Upper lobe of right lung (tissue), 1 donor: ENCODE results near the gene FUBP3. TPM values are rescaled to one million over a fixed set of nuclear protein-coding genes. Genes with fewer than 3 reads are reported as not detected.

Experiments
- ATAC-seq: fragments of 200-7000 bp; cut with Tn5 transposase; one replicate; pipeline ENCODE4 v1.9.1; 2020; ENCODE audit warnings: mild to moderate bottlenecking, moderate library complexity
- DNase-seq: peaks from one replicate; pipeline ENCODE4 v3.0.0-alpha.2; 2020
- H3K27ac ChIP-seq: fragments of 200-600 bp; one replicate; pipeline ENCODE4 v1.8.0; 2022
- H3K27me3 ChIP-seq: fragments of 200-600 bp; one replicate; pipeline ENCODE4 v1.8.0; 2022; ENCODE audit warnings: mild to moderate bottlenecking
- H3K36me3 ChIP-seq: fragments of 200-600 bp; one replicate; pipeline ENCODE4 v1.8.0; 2022
- H3K4me1 ChIP-seq: fragments of 200-600 bp; one replicate; pipeline ENCODE4 v1.8.0; 2022
- H3K4me3 ChIP-seq: fragments of 200-600 bp; one replicate; pipeline ENCODE4 v1.8.0; 2022; ENCODE audit warnings: mild to moderate bottlenecking
- H3K9me3 ChIP-seq: fragments of 200-600 bp; one replicate; pipeline ENCODE4 v1.8.0; 2022
- intact Hi-C: fragments of 100-400 bp; cut with DNase I; formaldehyde crosslinking; loops from one replicate; pipeline ENCODE4 v1.11.0; 2022
- total RNA-seq: library from RNA; stranded (reverse); fragmentation: NEBNext Ultra II Directional; extraction: Animal tissue kit (Norgen Biotek cat#: 25700); gene quantifications from one replicate; pipeline ENCODE4 v1.2.1, GENCODE V29; 2021
- TF ChIP-seq, protein P1 (sequence below): fragments of 200-600 bp; IDR thresholded peaks from one replicate; pipeline ENCODE4 v1.8.0; 2022; ENCODE audit warnings: antibody characterized with exemption
- donor health status: DM: no; HTN: yes; CAD: no; lungs with severe emphysema.

The FUBP3 gene
- total RNA-seq, 1 donor from 2014 or later: 39.7 TPM

- no peak overlapping the region for H3K27ac ChIP-seq
- peaks cover 100% of the 10 kb centered on the region for H3K27me3 ChIP-seq
- H3K4me3 ChIP-seq: no peak overlapping the region
- intact Hi-C loops: no loop called here
- no peak for ATAC-seq
- no peaks in the 10 kb centered on the region for H3K9me3 ChIP-seq
- H3K36me3 ChIP-seq: no peaks in the 10 kb centered on the region
- TF ChIP-seq, protein P1, sequence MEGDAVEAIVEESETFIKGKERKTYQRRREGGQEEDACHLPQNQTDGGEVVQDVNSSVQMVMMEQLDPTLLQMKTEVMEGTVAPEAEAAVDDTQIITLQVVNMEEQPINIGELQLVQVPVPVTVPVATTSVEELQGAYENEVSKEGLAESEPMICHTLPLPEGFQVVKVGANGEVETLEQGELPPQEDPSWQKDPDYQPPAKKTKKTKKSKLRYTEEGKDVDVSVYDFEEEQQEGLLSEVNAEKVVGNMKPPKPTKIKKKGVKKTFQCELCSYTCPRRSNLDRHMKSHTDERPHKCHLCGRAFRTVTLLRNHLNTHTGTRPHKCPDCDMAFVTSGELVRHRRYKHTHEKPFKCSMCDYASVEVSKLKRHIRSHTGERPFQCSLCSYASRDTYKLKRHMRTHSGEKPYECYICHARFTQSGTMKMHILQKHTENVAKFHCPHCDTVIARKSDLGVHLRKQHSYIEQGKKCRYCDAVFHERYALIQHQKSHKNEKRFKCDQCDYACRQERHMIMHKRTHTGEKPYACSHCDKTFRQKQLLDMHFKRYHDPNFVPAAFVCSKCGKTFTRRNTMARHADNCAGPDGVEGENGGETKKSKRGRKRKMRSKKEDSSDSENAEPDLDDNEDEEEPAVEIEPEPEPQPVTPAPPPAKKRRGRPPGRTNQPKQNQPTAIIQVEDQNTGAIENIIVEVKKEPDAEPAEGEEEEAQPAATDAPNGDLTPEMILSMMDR: no peak
- H3K4me1 ChIP-seq: peaks cover 52% of the 10 kb centered on the region
- DNase-seq: no peak
Observed at GRCh38 chr9:130662970-130663257, 83.5 kb downstream of the FUBP3 start.

- TF ChIP-seq, protein P1: no peak
- Histone ChIP-seq H3K9me3 (no peaks in the 10 kb centered on the region), H3K36me3 (no peaks in the 10 kb centered on the region), H3K27ac (no peak overlapping the region), H3K4me1 (peaks cover 52% of the 10 kb centered on the region), H3K27me3 (peaks cover 100% of the 10 kb centered on the region), H3K4me3 (no peak overlapping the region)
- ATAC-seq (no peak), DNase-seq (no peak)
- intact Hi-C loops: no loop called here
Observed at GRCh38 chr9:130663258-130663976, 84.0 kb downstream of the FUBP3 start.

GRCh38 chr9:130663977-130664250 lies 84.5 kb downstream of the FUBP3 start:
- TF ChIP-seq, protein P1: no peak
- H3K4me3 ChIP-seq: no peak overlapping the region
- peaks cover 52% of the 10 kb centered on the region for H3K4me1 ChIP-seq
- no peak overlapping the region for H3K27ac ChIP-seq
- peaks cover 97% of the 10 kb centered on the region for H3K27me3 ChIP-seq
- DNase-seq (no peak), ATAC-seq (no peak)
- intact Hi-C loops: no loop called here
- H3K36me3 ChIP-seq: no peaks in the 10 kb centered on the region
- no peaks in the 10 kb centered on the region for H3K9me3 ChIP-seq

DNA sequence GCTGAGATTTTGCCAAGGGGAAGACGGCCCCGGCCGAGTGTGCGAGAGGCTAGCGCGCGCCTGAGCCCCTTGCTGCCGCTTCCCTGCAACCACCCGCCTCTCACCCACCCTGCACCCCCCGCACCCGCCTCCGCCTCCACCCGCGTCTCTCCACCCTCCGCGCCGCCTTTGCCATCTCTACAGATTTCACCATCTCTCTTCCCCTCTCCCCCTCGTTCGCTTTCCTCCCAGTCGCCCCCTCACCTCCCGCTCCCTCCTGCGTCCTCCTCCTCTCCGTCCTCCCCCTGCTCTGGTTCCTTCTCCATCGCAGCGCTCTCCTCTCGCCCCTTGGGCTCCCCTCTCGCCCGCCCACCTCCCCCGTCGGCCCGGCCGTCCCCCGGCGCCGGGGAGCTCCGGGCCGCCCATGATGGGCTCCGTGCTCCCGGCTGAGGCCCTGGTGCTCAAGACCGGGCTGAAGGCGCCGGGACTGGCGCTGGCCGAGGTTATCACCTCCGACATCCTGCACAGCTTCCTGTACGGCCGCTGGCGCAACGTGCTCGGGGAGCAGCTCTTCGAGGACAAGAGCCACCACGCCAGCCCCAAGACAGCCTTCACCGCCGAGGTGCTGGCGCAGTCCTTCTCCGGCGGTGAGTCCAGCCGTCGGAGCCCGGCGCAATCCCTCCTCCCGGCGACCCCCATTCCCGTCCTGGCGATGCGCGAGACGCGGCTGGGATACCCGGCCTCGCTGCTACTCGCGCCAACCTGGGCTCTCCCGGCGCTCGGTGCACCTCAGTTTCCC lies 85.1 kb downstream of the FUBP3 start, which contains the start of gene PRDM12:
Gene PRDM12 (plus strand): TSS at position 344 of the 778 bp plus-strand sequence. CDS start 60 bp downstream, at position 404.
- H3K27ac ChIP-seq: no peak within 1 kb of the TSS

GRCh38 chr9:130665029-130665430 lies 85.7 kb downstream of the FUBP3 start:
- Histone ChIP-seq H3K4me3 (no peak overlapping the region), H3K27me3 (peaks cover 86% of the 10 kb centered on the region)

More for the DNA sequence above, 85.1 kb downstream of the FUBP3 start, which contains the start of gene PRDM12:
- TF ChIP-seq, protein P1: no peak
- Histone ChIP-seq H3K36me3 (no peaks in the 10 kb centered on the region), H3K4me3 (no peak within 1 kb of the TSS), H3K27me3 (peaks cover 92% of the 10 kb centered on the region), H3K4me1 (peaks cover 52% of the 10 kb centered on the region), H3K9me3 (no peaks in the 10 kb centered on the region)
- intact Hi-C loops: no loop called here
- DNase-seq: no peak
- no peak for ATAC-seq

More at GRCh38 chr9:130665029-130665430, 85.7 kb downstream of the FUBP3 start:
- TF ChIP-seq, protein P1: no peak
- intact Hi-C loops: no loop called here
- ATAC-seq (no peak), DNase-seq (no peak)
- Histone ChIP-seq H3K27ac (no peak overlapping the region), H3K36me3 (no peaks in the 10 kb centered on the region), H3K4me1 (peaks cover 46% of the 10 kb centered on the region), H3K9me3 (no peaks in the 10 kb centered on the region)
